Dendritic cell treated with granulocyte-macrophage colony-stimulating factor and Interleukin-4, amounts not matched to agents 40 ng/mL and 50 ng/mL, for 4 days (primary cell): ENCODE measurements around the gene OXLD1.
"Not testable (repeated sequence)": the region's sequence is repeated elsewhere in the genome, so short reads cannot be mapped to it uniquely, and the experiment has no call there.

Experiments used
- H3K27ac Mint-ChIP-seq: one replicate; pipeline ENCODE4 v1.8.0; 2022; ENCODE audit warnings: mild to moderate bottlenecking, mixed read lengths
- H3K27me3 Mint-ChIP-seq: one replicate; pipeline ENCODE4 v1.8.0; 2022; ENCODE audit warnings: mild to moderate bottlenecking, mixed read lengths
- H3K36me3 Mint-ChIP-seq: one replicate; pipeline ENCODE4 v1.8.0; 2022; ENCODE audit warnings: low read depth, mixed read lengths
- H3K4me1 Mint-ChIP-seq: one replicate; pipeline ENCODE4 v1.8.0; 2022; ENCODE audit warnings: low read depth, mixed read lengths
- H3K4me3 Mint-ChIP-seq: one replicate; pipeline ENCODE4 v1.8.0; 2022; ENCODE audit warnings: mild to moderate bottlenecking, moderate library complexity, mixed read lengths
- H3K9me3 Mint-ChIP-seq: one replicate; pipeline ENCODE4 v1.8.0; 2022; ENCODE audit warnings: mixed read lengths
- intact Hi-C: fragments of 100-400 bp; cut with micrococcal nuclease; formaldehyde crosslinking; loops from one replicate; pipeline ENCODE4 v1.15.0; 2022

The OXLD1 gene

DNA sequence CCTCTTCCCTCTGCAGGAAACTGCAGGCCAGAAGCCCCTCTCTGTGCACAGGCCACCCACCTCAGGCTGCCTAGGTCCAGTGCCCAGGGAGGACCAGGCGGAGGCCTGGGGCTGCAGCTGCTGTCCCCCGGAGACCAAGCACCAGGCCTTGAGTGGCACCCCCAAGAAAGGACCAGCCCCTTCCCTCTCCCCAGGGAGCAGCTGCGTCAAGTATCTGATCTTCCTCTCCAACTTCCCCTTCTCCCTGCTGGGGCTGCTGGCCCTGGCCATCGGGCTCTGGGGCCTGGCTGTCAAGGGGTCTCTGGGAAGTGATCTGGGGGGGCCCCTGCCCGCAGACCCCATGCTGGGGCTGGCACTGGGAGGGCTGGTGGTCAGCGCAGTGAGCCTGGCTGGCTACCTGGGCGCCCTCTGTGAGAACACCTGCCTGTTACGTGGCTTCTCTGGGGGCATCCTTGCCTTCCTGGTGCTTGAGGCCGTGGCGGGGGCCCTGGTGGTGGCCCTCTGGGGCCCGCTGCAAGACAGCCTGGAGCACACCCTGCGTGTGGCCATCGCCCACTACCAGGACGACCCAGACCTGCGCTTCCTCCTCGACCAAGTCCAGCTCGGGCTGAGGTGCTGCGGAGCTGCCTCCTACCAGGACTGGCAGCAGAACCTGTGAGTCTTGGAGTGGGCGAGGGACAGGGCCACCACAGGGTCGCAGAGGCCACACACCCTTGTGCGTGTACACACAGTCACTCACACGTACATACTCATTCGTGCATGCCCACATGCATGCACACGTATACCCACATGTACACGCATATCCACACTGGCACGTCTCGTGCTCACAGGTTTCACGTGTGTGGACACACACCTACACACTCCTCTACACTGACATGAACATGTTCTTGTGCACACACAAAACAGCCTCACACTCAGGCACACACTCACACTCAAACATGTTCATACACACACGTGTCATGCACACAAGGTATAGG lies 21.1 kb downstream of the OXLD1 start:
- H3K27ac Mint-ChIP-seq = peak overlapping the region; percentile 16
- no peaks in the 10 kb centered on the region for H3K9me3 Mint-ChIP-seq
- peaks cover 54% of the 10 kb centered on the region for H3K27me3 Mint-ChIP-seq
- no peaks in the 10 kb centered on the region for H3K36me3 Mint-ChIP-seq
- H3K4me1 Mint-ChIP-seq = peaks cover 7% of the 10 kb centered on the region
- H3K4me3 Mint-ChIP-seq = no peak overlapping the region
- intact Hi-C loops = no loop called here

DNA sequence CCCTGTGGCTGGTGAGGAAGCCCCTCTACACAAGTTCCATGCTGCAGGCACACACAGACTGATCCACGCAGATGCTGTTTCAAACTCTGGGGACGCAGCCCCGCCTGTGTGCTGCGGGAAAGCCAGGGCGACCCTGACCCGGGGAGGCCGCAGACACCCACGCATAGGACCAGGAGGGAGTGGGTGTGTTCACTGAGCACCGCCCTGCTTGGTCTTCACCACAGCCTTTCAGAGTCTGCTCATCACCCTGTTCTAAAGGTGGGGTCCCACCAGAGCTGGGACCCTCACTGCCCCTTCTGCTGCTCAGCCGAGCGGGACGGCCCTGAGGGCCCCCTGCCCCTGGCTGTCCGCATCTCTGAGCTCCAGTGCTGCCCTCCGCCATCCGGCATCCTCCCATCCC lies 21.9 kb downstream of the OXLD1 start:
- H3K4me3 Mint-ChIP-seq = no peak overlapping the region
- peak overlapping the region; percentile 16 for H3K27ac Mint-ChIP-seq
- intact Hi-C loops = no loop called here
- H3K27me3 Mint-ChIP-seq = peaks cover 50% of the 10 kb centered on the region
- H3K36me3 Mint-ChIP-seq = no peaks in the 10 kb centered on the region
- peaks cover 7% of the 10 kb centered on the region for H3K4me1 Mint-ChIP-seq
- no peaks in the 10 kb centered on the region for H3K9me3 Mint-ChIP-seq

- Mint-ChIP-seq H3K27ac (no peak overlapping the region), H3K36me3 (no peaks in the 10 kb centered on the region), H3K4me1 (peaks cover 7% of the 10 kb centered on the region), H3K27me3 (peaks cover 26% of the 10 kb centered on the region), H3K4me3 (no peak overlapping the region), H3K9me3 (no peaks in the 10 kb centered on the region)
- intact Hi-C loops = no loop called here
These were observed 24.4 kb downstream of the OXLD1 start for GRCh38 chr17:81641825-81642489.

DNA sequence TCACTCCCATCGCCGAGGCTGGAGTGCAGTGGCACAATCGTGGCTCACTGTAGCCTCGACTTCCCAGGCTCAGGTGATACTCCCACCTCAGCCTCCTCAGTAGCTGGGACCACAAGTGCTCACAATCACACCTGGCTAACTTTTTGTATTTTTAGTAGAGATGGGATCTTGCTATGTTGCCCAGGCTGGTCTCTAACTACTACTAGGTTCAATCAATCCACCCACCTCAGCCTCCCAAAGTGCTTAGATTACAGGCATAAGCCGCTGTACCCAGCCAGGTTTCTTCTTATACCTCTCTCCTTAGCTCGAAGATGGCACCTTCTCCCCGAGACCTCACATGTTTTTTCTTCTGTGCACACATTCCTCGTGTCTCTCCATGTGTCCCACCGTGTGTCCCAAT lies 26.4 kb downstream of the OXLD1 start:
- Mint-ChIP-seq H3K4me3 (no peak overlapping the region), H3K27ac (no peak overlapping the region), H3K36me3 (peaks cover 9% of the 10 kb centered on the region), H3K27me3 (peaks cover 10% of the 10 kb centered on the region), H3K4me1 (peaks cover 19% of the 10 kb centered on the region), H3K9me3 (no peaks in the 10 kb centered on the region)
- intact Hi-C loops = no loop called here

DNA sequence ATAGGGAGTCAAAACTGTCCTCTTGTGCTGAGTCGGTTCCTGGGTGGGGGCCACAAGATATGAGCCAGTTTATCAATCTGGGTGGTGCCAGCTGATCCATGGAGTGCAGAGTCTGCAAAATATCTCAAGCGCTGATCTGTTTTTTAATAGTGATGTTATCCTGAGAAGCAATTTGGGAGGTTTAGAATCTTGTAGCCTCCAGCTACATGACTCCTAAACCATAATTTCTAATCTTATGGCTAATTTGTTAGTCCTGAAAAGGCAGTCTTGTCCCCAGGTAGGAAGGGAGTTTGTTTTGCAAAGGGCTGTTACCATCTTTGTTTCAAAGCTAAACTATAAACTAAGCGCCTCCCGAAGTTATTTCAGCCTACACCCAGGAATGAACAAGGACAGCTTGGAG lies 27.7 kb downstream of the OXLD1 start:
- no peak overlapping the region for H3K4me3 Mint-ChIP-seq
- intact Hi-C loops = no loop called here
- no peak overlapping the region for H3K27ac Mint-ChIP-seq

DNA sequence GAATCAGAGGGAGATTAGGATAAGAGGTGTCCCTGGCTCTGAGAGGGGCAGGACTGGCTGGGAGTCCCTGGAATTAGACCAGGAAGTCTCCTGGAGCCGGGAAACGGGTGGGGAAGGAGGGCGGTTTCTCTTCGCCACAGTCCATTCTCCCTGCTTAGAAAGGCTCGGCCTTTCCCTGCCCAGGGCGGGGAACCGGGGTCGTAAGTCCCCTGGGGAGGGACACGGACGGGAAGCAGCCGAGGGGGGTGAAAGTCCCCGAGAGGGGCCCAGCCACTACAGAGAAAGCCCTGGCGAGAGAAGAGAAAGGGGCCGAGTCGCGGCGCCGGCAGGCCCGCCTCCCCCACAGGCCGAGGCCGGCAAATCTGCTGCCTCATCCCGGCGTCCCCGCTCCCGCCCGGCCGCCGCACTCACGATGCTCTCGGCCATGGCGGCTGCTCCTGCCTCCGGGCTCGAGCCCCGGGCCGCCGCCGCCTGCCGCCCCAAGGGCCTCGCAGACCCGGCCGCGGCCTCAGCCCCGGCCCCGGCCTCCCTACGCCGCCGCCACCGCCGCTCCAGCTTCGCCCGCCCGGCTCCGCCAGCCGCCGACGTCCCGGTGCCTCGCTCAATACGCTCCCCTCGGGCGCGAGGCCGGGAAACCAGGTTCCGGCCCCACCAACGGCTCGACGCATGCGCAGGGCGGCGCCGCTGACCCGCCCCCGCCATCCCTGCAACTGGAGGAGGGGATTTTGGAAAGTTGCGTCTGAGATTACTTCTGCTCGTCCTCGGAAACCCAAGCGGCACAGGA lies 29.7 kb downstream of the OXLD1 start, which contains the start of the genes NPLOC4 and TSPAN10:
Gene NPLOC4 (minus strand): TSS at position 608 of the 784 bp plus-strand sequence. CDS start 182 bp downstream, at position 426.
Gene TSPAN10 (plus strand): TSS at position 692 of the 784 bp plus-strand sequence. CDS start 5,217 bp downstream, outside the sequence.
- Mint-ChIP-seq H3K4me3 (peak within 1 kb of the TSS; percentile 83), H3K27me3 (peaks cover 4% of the 10 kb centered on the region), H3K27ac (peak within 1 kb of the TSS; percentile 92), H3K36me3 (peaks cover 15% of the 10 kb centered on the region), H3K4me1 (peaks cover 13% of the 10 kb centered on the region), H3K9me3 (no peaks in the 10 kb centered on the region)
- intact Hi-C loops = loop anchor here (1.0 kb wide), 1 partner anchor 30 kb away; the partner anchor contains the start of genes CCDC137 and OXLD1

More for the DNA sequence above, 27.7 kb downstream of the OXLD1 start:
- Mint-ChIP-seq H3K4me1 (peaks cover 13% of the 10 kb centered on the region), H3K9me3 (no peaks in the 10 kb centered on the region), H3K36me3 (peaks cover 9% of the 10 kb centered on the region), H3K27me3 (peaks cover 4% of the 10 kb centered on the region)

- H3K36me3 Mint-ChIP-seq = peaks cover 19% of the 10 kb centered on the region
- H3K4me3 Mint-ChIP-seq = peak overlapping the region; percentile 83
- H3K27ac Mint-ChIP-seq = peak overlapping the region; percentile 92
- no peaks in the 10 kb centered on the region for H3K9me3 Mint-ChIP-seq
- intact Hi-C loops = no loop called here
- H3K27me3 Mint-ChIP-seq = no peaks in the 10 kb centered on the region
- peaks cover 13% of the 10 kb centered on the region for H3K4me1 Mint-ChIP-seq
These were observed 30.4 kb downstream of the OXLD1 start for GRCh38 chr17:81635973-81636504.

DNA sequence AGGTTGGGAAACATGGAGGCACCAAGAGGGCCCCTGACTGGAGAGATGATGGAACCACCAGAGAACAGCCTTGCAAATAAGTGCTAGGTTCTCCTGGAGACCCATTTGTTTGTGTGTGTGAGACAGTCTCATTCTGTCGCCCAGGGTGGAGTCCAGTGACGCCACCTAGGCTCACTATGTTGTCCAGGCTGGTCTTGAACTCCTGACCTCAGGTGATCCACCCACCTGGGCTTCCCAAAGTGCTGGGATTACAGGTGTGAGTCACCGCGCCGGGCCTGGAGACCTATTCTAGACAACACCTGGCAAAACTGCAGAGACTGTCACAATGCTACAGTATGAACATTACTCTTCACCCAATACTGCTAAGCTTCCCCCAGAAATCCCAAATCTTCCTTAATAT lies 31.0 kb downstream of the OXLD1 start:
- peaks cover 24% of the 10 kb centered on the region for H3K36me3 Mint-ChIP-seq
- no peaks in the 10 kb centered on the region for H3K27me3 Mint-ChIP-seq
- no peaks in the 10 kb centered on the region for H3K9me3 Mint-ChIP-seq
- peak overlapping the region; percentile 92 for H3K27ac Mint-ChIP-seq
- H3K4me3 Mint-ChIP-seq = peak overlapping the region; percentile 83
- intact Hi-C loops = no loop called here
- H3K4me1 Mint-ChIP-seq = peaks cover 13% of the 10 kb centered on the region

- Mint-ChIP-seq H3K9me3 (no peaks in the 10 kb centered on the region), H3K36me3 (peaks cover 60% of the 10 kb centered on the region), H3K27ac (no peak overlapping the region), H3K27me3 (no peaks in the 10 kb centered on the region), H3K4me1 (peaks cover 13% of the 10 kb centered on the region), H3K4me3 (no peak overlapping the region)
- intact Hi-C loops = no loop called here
These were observed 34.9 kb downstream of the OXLD1 start for GRCh38 chr17:81631482-81631881.

GRCh38 chr17:81630274-81630673 lies 36.1 kb downstream of the OXLD1 start:
- intact Hi-C loops = no loop called here
- peaks cover 2% of the 10 kb centered on the region for H3K4me1 Mint-ChIP-seq
- no peak overlapping the region for H3K27ac Mint-ChIP-seq
- H3K9me3 Mint-ChIP-seq = no peaks in the 10 kb centered on the region
- peaks cover 67% of the 10 kb centered on the region for H3K36me3 Mint-ChIP-seq
- H3K4me3 Mint-ChIP-seq = no peak overlapping the region
- H3K27me3 Mint-ChIP-seq = no peaks in the 10 kb centered on the region

DNA sequence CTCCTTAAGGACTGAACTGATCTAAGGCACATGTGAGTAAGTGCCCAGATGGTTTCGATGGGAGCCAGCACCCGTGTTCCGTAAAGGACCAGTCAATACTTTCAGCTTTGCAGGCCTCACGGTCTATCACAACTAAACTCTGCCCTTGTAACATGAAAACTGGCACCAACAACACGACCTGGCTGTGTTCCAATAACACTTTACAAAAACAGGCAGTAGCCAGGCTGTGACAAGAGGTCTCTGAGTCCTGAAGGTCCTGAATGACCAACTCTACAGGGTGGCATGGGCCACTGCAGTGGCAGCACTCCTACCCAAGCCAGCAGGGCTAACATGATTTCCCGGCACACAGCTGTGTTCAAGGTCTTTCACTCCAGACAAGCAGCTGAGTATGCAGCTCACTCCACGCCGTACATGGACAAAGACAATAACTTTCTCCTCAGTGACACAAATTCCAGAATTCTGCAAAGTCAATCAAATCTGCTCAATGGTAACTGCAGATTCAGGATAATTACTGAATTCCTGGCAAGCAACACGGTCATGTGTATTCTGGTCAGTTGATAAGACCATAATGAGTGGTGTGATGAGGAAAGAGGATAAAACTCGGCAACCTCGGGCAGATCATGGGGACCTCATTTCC lies 44.8 kb downstream of the OXLD1 start:
- Mint-ChIP-seq H3K27me3 (no peaks in the 10 kb centered on the region), H3K9me3 (no peaks in the 10 kb centered on the region), H3K27ac (no peak overlapping the region), H3K36me3 (peaks cover 96% of the 10 kb centered on the region), H3K4me1 (peaks cover 27% of the 10 kb centered on the region), H3K4me3 (no peak overlapping the region)
- intact Hi-C loops = no loop called here

DNA sequence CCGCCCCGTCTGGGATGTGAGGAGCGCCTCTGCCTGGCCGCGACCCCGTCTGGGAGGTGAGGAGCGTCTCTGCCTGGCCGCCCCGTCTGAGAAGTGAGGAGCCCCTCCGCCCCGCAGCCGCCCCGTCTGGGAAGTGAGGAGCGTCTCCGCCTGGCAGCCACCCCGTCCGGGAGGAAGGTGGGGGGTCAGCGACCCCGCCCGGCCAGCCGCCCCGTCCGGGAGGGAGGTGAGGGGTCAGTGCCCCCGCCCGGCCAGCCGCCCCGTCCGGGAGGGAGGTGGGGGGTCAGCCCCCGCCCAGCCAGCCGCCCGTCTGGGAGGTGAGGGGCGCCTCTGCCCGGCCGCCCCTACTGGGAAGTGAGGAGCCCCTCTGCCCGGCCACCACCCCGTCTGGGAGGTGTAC lies 48.1 kb downstream of the OXLD1 start:
- Mint-ChIP-seq H3K36me3 (peaks cover 96% of the 10 kb centered on the region), H3K4me1 (peaks cover 33% of the 10 kb centered on the region)
- H3K4me3 Mint-ChIP-seq, intact Hi-C loops, H3K9me3 Mint-ChIP-seq, H3K27me3 Mint-ChIP-seq, H3K27ac Mint-ChIP-seq: not testable (repeated sequence)

GRCh38 chr17:81616877-81617276 lies 49.5 kb downstream of the OXLD1 start:
- Mint-ChIP-seq H3K27ac (no peak overlapping the region), H3K4me3 (no peak overlapping the region), H3K9me3 (no peaks in the 10 kb centered on the region), H3K36me3 (peaks cover 98% of the 10 kb centered on the region), H3K4me1 (peaks cover 33% of the 10 kb centered on the region), H3K27me3 (no peaks in the 10 kb centered on the region)
- intact Hi-C loops = no loop called here
